IPS-11a (cell line): Measurements from ENCODE around the gene CACNA1A.
"Not testable (repeated sequence)": the region's sequence is repeated elsewhere in the genome, so short reads cannot be mapped to it uniquely, and the experiment has no call there.

Experiments
- H3K4me3 ChIP-seq: one replicate; pipeline ENCODE4 v1.5.1; 2013; ENCODE audit warnings: low read depth, low read length, control low read depth

Gene CACNA1A

DNA sequence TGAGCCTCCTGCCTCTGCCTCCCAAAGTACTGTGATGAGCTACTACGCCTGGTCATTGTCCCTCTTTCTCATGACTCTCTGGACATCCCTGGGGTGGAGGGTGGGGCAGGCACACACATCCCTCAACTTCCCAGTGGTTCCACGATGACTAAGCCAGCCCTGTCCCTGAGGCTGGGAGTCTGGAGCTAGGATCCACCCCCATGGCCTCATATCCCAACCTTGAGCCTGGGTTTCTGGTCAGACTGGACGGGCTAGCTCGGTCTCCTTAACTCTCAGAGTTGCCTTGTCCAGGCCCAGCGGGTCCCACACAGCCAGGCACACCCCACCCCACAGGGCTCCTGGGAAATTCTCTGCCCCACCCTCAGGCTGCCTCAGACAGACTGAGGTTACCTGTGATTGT, 336.5 kb downstream of the CACNA1A start:
- no peak overlapping the region for H3K4me3 ChIP-seq

DNA sequence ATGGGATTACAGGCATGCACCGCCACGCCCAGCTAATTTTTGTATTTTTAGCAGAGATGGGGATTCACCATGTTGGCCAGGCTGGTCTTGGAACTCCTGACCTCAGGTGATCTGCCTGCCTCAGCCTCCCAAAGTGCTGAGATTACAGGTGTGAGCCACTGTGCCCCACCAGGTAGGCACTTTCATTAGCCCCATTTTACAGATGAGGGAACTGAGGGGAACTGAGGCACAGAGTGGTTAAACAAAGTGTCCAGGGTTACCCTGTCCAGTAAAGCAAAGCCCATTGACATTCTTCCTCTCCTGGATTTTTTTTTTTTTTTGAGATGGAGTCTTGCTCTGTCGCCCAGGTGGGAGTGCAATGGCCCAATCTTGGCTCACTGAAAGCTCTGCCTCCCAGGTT, 340.1 kb downstream of the CACNA1A start:
- H3K4me3 ChIP-seq: not testable (repeated sequence)

DNA sequence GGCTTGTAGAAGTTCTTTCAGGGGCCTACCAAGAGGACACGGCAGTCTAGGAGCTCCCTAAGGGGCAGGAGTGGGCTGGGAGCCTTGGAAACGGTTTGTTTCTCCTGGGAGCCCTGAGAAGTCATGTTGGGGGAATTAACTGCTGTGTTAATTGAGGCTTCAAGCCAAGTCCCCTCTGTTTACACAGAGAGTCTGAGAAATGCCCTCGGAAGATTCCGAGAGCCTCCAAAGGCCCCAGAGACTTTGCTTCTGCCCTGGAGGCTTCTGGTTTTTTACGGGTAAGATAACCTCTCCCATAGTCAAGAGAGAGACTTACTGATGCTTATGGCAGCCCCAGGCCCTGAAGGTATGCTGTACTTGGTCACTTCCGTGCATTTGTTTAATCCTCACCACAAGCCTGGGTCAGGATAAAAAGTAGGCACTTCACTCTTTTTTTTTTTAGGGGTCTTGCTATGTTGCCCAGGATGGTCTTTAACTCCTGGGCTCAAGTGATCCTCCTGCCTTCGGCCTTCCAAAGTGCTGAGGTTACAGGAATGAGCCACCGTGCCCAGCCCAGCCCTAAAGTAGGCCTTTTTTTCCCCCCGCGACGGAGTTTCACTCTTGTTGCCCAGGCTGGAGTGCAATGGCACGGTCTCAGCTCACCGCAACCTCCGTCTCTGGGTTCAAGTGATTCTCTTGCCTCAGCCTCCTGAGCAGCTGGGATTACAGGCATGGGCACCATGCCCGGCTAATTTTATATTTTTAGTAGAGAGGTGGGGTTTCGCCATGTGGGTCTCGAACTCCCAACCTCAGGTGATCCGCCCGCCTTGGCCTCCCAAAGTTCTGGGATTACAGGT, 340.9 kb downstream of the CACNA1A start:
- H3K4me3 ChIP-seq: no peak overlapping the region

DNA sequence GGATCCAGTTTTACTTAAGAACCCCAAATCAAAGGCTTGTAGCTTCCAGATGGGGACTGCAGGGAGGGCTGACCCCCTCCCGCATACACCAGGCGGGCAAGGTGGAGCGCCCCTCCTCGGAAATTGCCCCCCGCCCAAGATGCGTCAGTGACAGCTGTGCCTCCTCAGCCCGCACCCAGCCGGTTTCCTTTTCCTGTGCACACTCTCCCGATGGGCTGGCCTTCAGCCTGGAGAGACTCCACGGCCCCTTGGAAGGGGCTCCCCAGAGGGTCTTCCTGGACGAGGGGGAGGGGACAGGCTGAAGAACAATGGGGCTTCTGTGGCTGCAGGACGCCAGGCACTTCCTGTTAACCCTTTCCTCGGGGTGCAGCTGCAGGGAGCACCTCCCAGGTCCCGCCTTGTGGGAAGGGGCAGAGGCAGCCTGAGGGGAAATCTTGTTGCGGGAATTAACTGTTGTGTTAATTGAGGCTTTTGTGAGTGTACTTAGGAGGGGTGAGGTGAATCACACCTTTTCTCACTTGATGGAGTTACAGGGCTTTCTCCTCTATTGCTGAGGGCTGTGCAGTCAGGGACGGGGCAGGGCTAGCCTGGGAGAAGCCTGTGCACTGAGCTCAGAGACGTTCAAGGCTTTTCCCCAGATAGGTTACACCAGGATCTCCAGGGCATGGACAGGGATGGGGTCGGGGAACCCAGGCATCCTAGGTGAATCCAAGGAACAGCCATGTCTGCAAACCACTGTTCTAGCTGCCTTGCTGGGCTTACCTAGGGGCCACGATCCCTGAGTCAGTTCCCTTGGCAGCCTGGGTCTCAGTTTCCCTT, 341.7 kb downstream of the CACNA1A start:
- peak overlapping the region; percentile 2 for H3K4me3 ChIP-seq

DNA sequence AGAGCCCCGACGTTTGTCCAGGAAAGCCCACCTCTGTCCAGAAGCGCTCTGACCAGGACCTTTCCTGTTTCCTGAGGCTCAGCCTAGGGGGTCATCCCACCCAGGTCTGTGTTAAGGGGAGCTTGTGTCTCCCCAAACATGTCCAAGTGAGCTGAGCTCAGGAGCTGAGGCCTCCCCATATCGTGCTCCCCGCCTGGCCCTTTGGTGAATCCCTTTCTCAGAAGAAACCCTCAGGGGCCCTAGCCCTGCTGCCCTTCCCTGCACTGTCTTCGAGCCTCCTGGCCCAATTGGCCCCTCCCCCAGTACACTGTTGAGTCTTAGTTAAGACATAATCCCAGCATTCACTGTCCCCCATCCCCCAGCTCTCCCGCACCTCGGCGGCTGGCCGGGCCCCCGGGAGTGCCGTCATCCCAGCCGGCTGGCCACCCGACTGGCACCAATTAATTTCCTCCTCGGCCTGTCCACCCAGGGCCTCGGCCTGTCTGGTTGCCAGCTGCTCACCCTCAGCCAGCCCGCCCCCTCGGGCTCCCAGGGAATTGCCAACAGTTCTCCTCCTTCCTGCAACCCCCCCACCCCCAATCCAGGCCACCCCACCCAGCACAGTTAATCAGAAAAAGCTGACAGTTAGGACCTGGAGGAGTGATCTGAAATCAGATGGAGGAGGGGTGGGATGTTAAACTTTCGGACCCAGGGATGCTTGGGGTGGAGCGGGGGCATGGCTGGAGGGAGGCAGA, 342.5 kb downstream of the CACNA1A start:
- peak overlapping the region; percentile 43 for H3K4me3 ChIP-seq

DNA sequence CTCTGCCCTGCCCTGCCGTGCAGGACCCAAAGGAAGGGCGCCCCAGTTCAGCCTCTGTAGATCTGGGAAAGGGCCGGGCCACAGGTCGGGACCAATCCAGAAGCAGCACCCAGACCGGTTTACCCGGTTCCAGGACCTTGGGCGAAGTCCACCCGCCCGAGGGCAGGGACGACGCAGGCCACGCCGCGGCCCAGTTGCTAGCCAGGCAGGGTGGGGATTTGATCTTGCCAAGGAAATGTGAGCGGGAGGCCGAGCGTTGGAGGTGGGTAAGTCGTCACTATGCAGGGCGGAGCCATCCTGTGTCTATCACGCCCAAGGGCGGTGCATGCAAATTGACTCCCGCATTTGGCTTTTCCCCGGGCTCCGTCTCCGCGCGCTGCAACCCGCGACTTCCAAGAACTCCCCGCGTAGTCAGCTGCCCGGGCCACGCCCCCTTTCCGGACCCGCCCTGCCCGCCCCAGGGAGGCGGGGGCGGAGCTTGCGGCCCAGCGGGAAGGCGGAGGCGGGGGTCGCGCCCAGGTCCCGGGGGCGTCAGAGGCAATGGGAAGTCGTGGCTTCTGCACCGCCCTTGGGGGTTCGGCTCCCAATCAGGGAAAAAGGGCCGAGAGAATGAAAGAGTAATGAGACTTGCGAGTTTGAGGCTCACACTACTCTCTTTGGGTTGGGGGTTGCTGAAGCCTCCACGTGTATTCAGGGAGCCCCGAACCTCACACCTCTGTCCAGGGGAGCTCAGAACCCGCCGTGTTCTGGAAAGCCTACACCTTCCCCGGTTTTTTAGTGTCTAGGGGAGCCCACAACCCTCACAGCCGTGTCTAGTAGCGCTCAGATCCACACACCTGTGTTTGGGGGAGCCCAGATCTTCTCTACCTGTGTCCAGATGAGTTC, 343.3 kb downstream of the CACNA1A start:
- H3K4me3 ChIP-seq: peak overlapping the region; percentile 43

DNA sequence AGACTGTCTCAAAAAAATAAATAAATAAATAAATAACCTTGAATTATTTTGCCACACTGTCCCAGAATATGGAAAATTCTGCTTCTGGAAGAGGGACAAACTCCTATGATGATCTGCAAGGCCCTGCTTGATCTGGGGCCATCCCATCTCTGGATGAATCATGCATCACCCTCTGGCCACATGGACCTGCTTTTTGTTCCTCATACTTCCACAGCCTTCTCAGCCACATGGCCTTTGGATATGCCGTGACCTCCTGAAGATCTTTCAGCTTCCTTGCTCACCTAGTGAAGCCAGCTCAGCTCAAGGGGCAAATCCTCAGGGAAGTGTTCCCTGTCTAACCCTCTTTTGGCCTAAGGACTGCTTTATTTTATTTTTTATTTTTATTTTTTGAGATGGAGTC, 345.7 kb downstream of the CACNA1A start:
- H3K4me3 ChIP-seq: no peak overlapping the region

DNA sequence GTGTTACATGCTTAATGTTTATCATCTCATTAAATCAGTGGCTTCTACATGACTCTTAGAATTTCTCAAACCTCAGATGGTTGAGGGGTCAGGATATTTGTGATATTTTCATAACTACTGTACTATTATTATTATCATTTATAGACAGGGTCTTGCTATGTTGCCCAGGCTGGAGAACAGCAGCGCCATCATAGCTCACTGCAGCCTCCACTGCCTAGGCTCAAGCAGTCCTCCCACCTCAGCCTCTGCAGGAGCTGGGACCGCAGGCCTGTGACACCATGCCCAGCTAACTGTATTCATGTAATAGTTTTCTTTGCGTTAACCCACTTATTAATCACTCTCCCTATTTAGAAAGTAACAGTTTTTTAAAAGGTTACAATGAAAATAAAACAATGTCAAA, 346.6 kb downstream of the CACNA1A start:
- H3K4me3 ChIP-seq: no peak overlapping the region
